Loucy (cell line): ENCODE results near the gene DRAXIN.

Experiments used
- CTCF ChIP-seq: fragments of 200-600 bp; sonication (generic); conservative IDR thresholded peaks from 2 replicates; pipeline ENCODE4 v1.5.1; 2014; ENCODE audit warnings: mild to moderate bottlenecking, antibody characterized with exemption, low read length
- EZH2phosphoT487 ChIP-seq: fragments of 200-600 bp; IDR thresholded peaks from 2 replicates; pipeline ENCODE4 v1.6.1; 2018; ENCODE audit warnings: antibody characterized with exemption, mild to moderate bottlenecking, moderate library complexity, borderline replicate concordance

- TF ChIP-seq EZH2phosphoT487 (no peak), CTCF (no peak)
These were observed 45.5 kb downstream of the DRAXIN start for GRCh38 chr1:11736746-11737639.
